SK-N-SH treated with all-trans-retinoic acid at 6 μM for 48 hours (cell line): ENCODE data around the gene SP1.
"Not testable (repeated sequence)": the region's sequence is repeated elsewhere in the genome, so short reads cannot be mapped to it uniquely, and the experiment has no call there.

Experiments
- ATAC-seq: fragments of 200-7000 bp; cut with Tn5 transposase; 3 replicates; pipeline ENCODE4 v1.9.1; 2020; ENCODE audit warnings: mild to moderate bottlenecking, moderate library complexity
- ARNTL ChIP-seq: fragments of 450-650 bp; formaldehyde crosslinking; IDR thresholded peaks from 2 replicates; pipeline ENCODE4 v1.5.0; 2020; ENCODE audit warnings: low read depth, mild to moderate bottlenecking, moderate library complexity, borderline replicate concordance
- BACH2 ChIP-seq: fragments of 250-450 bp; sonication (Bioruptor Pico); IDR thresholded peaks from 2 replicates; pipeline ENCODE4 v1.9.0; 2021; ENCODE audit warnings: mild to moderate bottlenecking, borderline replicate concordance
- CREB5 ChIP-seq: fragments of 250-450 bp; sonication (Bioruptor Pico); IDR thresholded peaks from 2 replicates; pipeline ENCODE4 v1.5.1; 2020; ENCODE audit warnings: low read depth, mild to moderate bottlenecking, moderate library complexity
- CSDC2 ChIP-seq: fragments of 250-450 bp; sonication (Bioruptor Pico); IDR thresholded peaks from 2 replicates; pipeline ENCODE4 v1.5.0; 2020; ENCODE audit warnings: mild to moderate bottlenecking, moderate library complexity
- CSRNP3 ChIP-seq: fragments of 250-450 bp; sonication (Bioruptor Pico); IDR thresholded peaks from 2 replicates; pipeline ENCODE4 v1.5.1; 2021; ENCODE audit warnings: mild to moderate bottlenecking, moderate library complexity
- ESRRG ChIP-seq: fragments of 250-450 bp; sonication (Bioruptor Pico); IDR thresholded peaks from 2 replicates; pipeline ENCODE4 v1.6.1; 2021; ENCODE audit warnings: mild to moderate bottlenecking
- GLIS3 ChIP-seq: fragments of 250-450 bp; sonication (Bioruptor Pico); IDR thresholded peaks from 2 replicates; pipeline ENCODE4 v1.5.0; 2020; ENCODE audit warnings: mild to moderate bottlenecking, moderate library complexity
- ISL1 ChIP-seq: fragments of 250-450 bp; sonication (Bioruptor Pico); IDR thresholded peaks from 2 replicates; pipeline ENCODE4 v2.1.2; 2022; ENCODE audit warnings: mild to moderate bottlenecking, moderate library complexity
- OSR1 ChIP-seq: fragments of 250-450 bp; sonication (Bioruptor Pico); IDR thresholded peaks from 2 replicates; pipeline ENCODE4 v1.8.0; 2022; ENCODE audit warnings: moderate library complexity, mild to moderate bottlenecking, inconsistent platforms
- PATZ1 ChIP-seq: fragments of 250-450 bp; sonication (Bioruptor Pico); IDR thresholded peaks from 2 replicates; pipeline ENCODE4 v1.8.0; 2020; ENCODE audit warnings: mild to moderate bottlenecking, moderate library complexity, borderline replicate concordance
- PPARA ChIP-seq: fragments of 250-450 bp; sonication (Bioruptor Pico); IDR thresholded peaks from 2 replicates; pipeline ENCODE4 v1.5.0; 2020; ENCODE audit warnings: mild to moderate bottlenecking, borderline replicate concordance
- RARB ChIP-seq: fragments of 250-450 bp; sonication (Bioruptor Pico); IDR thresholded peaks from 2 replicates; pipeline ENCODE4 v1.8.0; 2021; ENCODE audit warnings: mild to moderate bottlenecking, moderate library complexity
- SNAI2 ChIP-seq: fragments of 250-450 bp; sonication (Bioruptor Pico); IDR thresholded peaks from 2 replicates; pipeline ENCODE4 v1.5.0; 2020; ENCODE audit warnings: mild to moderate bottlenecking, moderate library complexity
- TCF4 ChIP-seq: fragments of 250-450 bp; sonication (Bioruptor Pico); IDR thresholded peaks from 2 replicates; pipeline ENCODE4 v1.8.0; 2021; ENCODE audit warnings: mild to moderate bottlenecking, moderate library complexity, borderline replicate concordance
- TOX ChIP-seq: fragments of 250-450 bp; sonication (Bioruptor Pico); IDR thresholded peaks from 2 replicates; pipeline ENCODE4 v1.8.0; 2021; ENCODE audit warnings: mild to moderate bottlenecking, moderate library complexity, borderline replicate concordance
- TSHZ2 ChIP-seq: fragments of 250-450 bp; sonication (Bioruptor Pico); IDR thresholded peaks from 2 replicates; pipeline ENCODE4 v1.5.0; 2020; ENCODE audit warnings: mild to moderate bottlenecking, moderate library complexity
- ZC3H10 ChIP-seq: fragments of 250-450 bp; sonication (Bioruptor Pico); IDR thresholded peaks from 2 replicates; pipeline ENCODE4 v1.5.1; 2021; ENCODE audit warnings: mild to moderate bottlenecking, moderate library complexity
- ZFP3 ChIP-seq: fragments of 250-450 bp; sonication (Bioruptor Pico); IDR thresholded peaks from 2 replicates; pipeline ENCODE4 v1.5.0; 2020; ENCODE audit warnings: mild to moderate bottlenecking, moderate library complexity
- ZFP30 ChIP-seq: fragments of 450-650 bp; formaldehyde crosslinking; IDR thresholded peaks from 2 replicates; pipeline ENCODE4 v1.5.0; 2022; ENCODE audit warnings: mild to moderate bottlenecking, moderate library complexity
- ZNF565 ChIP-seq: fragments of 450-650 bp; formaldehyde crosslinking; conservative IDR thresholded peaks from 2 replicates; pipeline ENCODE4 v1.5.0; 2020; ENCODE audit warnings: low read depth, mild to moderate bottlenecking, moderate library complexity
- ZNF70 ChIP-seq: fragments of 450-650 bp; formaldehyde crosslinking; IDR thresholded peaks from 2 replicates; pipeline ENCODE4 v1.5.0; 2020; ENCODE audit warnings: mild to moderate bottlenecking, moderate library complexity
- ZNF8 ChIP-seq: fragments of 450-650 bp; formaldehyde crosslinking; IDR thresholded peaks from 2 replicates; pipeline ENCODE4 v1.5.0; 2020; ENCODE audit warnings: mild to moderate bottlenecking, moderate library complexity

The SP1 gene

GRCh38 chr12:53383258-53383657, 3.3 kb downstream of the SP1 start:
- no peak for ATAC-seq
- TF ChIP-seq CSRNP3 (CRISPR knock-in tag) (no peak), ZFP3 (CRISPR knock-in tag) (no peak), ZC3H10 (CRISPR knock-in tag) (no peak), TSHZ2 (CRISPR knock-in tag) (no peak), ESRRG (CRISPR knock-in tag) (no peak), ARNTL (CRISPR knock-in tag) (no peak), TCF4 (CRISPR knock-in tag) (no peak), TOX (CRISPR knock-in tag) (no peak), GLIS3 (CRISPR knock-in tag) (no peak), CSDC2 (no peak), PPARA (CRISPR knock-in tag) (no peak), ZNF8 (no peak), ZNF565 (CRISPR knock-in tag) (no peak), CREB5 (CRISPR knock-in tag) (no peak), SNAI2 (CRISPR knock-in tag) (no peak), ZFP30 (CRISPR knock-in tag) (no peak), PATZ1 (CRISPR knock-in tag) (no peak), BACH2 (CRISPR knock-in tag) (no peak), RARB (CRISPR knock-in tag) (no peak)

- not testable (repeated sequence) for ATAC-seq
Observed at GRCh38 chr12:53386381-53386780, 6.4 kb downstream of the SP1 start.

- no peak for ATAC-seq
- no peak for TF ChIP-seq ZNF565 (CRISPR knock-in tag)
- TF ChIP-seq OSR1 (CRISPR knock-in tag): no peak
- TF ChIP-seq ISL1 (CRISPR knock-in tag): no peak
- TF ChIP-seq CSRNP3 (CRISPR knock-in tag): no peak
- no peak for TF ChIP-seq TSHZ2 (CRISPR knock-in tag)
- no peak for TF ChIP-seq PATZ1 (CRISPR knock-in tag)
- TF ChIP-seq SNAI2 (CRISPR knock-in tag): no peak
- TF ChIP-seq ESRRG (CRISPR knock-in tag): no peak
- TF ChIP-seq ZNF70 (CRISPR knock-in tag): no peak
- TF ChIP-seq TOX (CRISPR knock-in tag): no peak
- no peak for TF ChIP-seq ZNF8
Observed at GRCh38 chr12:53388932-53389331, 9.0 kb downstream of the SP1 start.
